NCI-H2171 treated with DMSO at 0.1 percent for 48 hours (cell line): ENCODE data around the gene EXOG.

Experiments
- DNase-seq: peaks from one replicate; lab custom pipeline; 2025; lab: John Stamatoyannopoulos, UW

The EXOG gene

GRCh38 chr3:38473229-38473628 lies 22.9 kb upstream of the EXOG start:
- peak; percentile 1 for DNase-seq

- no peak for DNase-seq
Observed at GRCh38 chr3:38474928-38475605, 21.1 kb upstream of the EXOG start.

- DNase-seq: no peak
Observed at GRCh38 chr3:38475716-38476115, 20.4 kb upstream of the EXOG start.

GRCh38 chr3:38476157-38476756 lies 19.9 kb upstream of the EXOG start:
- no peak for DNase-seq

- DNase-seq: no peak
Observed at GRCh38 chr3:38477057-38477820, 18.9 kb upstream of the EXOG start.

GRCh38 chr3:38477839-38478450 lies 18.2 kb upstream of the EXOG start:
- no peak for DNase-seq

- no peak for DNase-seq
Observed at GRCh38 chr3:38478901-38479300, 17.2 kb upstream of the EXOG start.

GRCh38 chr3:38479431-38480092 lies 16.6 kb upstream of the EXOG start:
- peak; percentile 10 for DNase-seq

GRCh38 chr3:38480093-38480445 lies 16.1 kb upstream of the EXOG start:
- no peak for DNase-seq

GRCh38 chr3:38480930-38481329 lies 15.2 kb upstream of the EXOG start:
- DNase-seq: no peak

- DNase-seq: no peak
Observed at GRCh38 chr3:38482951-38483350, 13.2 kb upstream of the EXOG start.

- DNase-seq: no peak
Observed at GRCh38 chr3:38487323-38487722, 8.8 kb upstream of the EXOG start.

- no peak for DNase-seq
Observed at GRCh38 chr3:38488949-38489348, 7.2 kb upstream of the EXOG start.

GRCh38 chr3:38489766-38490165 lies 6.4 kb upstream of the EXOG start:
- no peak for DNase-seq

GRCh38 chr3:38490281-38491030 lies 5.7 kb upstream of the EXOG start:
- peak; percentile 66 for DNase-seq

- no peak for DNase-seq
Observed at GRCh38 chr3:38491215-38491614, 4.9 kb upstream of the EXOG start.

- no peak for DNase-seq
Observed at GRCh38 chr3:38493031-38493430, 3.1 kb upstream of the EXOG start.

- DNase-seq: peak; percentile 7
Observed at GRCh38 chr3:38497031-38497430, 891 bp downstream of the EXOG start.

GRCh38 chr3:38500688-38501417 lies 4.7 kb downstream of the EXOG start:
- DNase-seq: no peak

GRCh38 chr3:38507120-38507519 lies 11.0 kb downstream of the EXOG start:
- DNase-seq: no peak

- DNase-seq: no peak
Observed at GRCh38 chr3:38509732-38510131, 13.6 kb downstream of the EXOG start.
